Inferior parietal cortex (tissue), 1 donor: ENCODE results near the gene GPR50.

Experiments used
- DNase-seq: peaks from one replicate; pipeline ENCODE4 v3.0.0-alpha.2; 2016; ENCODE audit errors: extremely low spot score

The GPR50 gene

DNA sequence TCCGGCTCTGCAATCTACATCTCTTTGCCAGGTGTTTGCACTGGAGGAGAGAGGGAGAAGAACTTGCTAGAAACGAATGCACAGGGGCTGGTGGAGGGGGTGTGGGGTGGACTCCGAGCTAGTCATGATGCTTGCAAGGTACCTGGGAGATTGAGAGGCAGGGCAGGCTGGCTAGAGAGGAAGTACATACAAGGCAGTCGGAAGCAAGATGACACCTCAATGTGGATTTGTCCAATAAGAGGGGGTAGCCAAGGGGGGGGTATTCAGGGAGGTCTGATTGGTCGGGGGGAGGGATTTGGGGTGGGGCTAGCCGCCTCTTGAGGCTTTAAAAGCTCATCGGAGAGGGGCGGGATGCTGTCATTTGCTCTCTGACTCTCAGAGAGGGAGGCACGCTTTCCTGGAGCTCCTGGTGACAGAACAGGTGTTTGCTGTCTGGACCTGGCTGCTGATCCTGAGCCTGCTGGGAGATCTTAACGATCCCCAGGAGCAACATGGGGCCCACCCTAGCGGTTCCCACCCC lies at the start of gene GPR50:
Gene GPR50, plus strand, starts transcription at position 354 of the 520 bp plus-strand sequence. Its CDS starts 138 bp downstream, at position 492.
- DNase-seq = no peak

DNA sequence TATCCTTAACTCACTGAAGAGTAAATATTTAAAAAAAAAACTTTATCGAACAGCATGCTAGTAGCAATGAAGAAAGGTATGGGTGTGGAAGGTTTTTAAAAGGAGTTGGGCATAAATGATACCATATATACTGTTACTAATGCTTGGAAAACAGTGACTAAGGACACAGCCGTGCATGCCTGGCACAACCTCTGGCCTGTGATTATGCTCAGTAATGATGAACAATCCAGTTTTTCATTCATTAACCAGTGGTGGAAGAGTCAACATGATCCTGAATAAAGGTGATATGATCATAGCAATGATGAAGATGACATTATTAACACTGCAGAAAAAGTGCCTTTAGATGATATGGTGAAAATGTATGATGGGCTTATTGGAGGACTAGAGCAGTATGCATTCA lies 43.9 kb upstream of the GPR50 start:
- DNase-seq = no peak

- DNase-seq = peak; percentile 65
Observed at GRCh38 chrX:151151665-151152267, 24.6 kb upstream of the GPR50 start.

DNA sequence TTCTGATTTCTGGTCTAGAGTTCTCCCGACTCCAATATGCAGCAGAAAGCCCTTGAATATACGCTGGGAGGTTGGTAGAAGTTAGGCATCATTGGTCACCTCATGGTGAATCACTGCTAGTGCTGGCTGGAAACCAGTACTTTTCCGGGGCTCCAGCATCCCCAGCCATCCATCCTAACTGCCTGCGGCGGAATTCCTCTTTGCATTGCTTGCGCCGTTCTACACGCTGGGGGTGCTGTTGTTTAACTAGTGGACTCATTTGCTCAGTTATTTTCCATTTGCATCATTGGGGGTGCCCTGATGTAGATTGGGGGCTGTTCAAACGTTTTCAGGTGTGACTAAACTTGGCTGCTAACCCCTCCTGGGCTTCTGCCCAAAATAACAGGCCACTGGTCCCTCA lies 23.3 kb upstream of the GPR50 start:
- DNase-seq = peak; percentile 45

- DNase-seq = peak; percentile 5
Observed at GRCh38 chrX:151153667-151154066, 22.7 kb upstream of the GPR50 start.

GRCh38 chrX:151155234-151155633 lies 21.1 kb upstream of the GPR50 start:
- DNase-seq = no peak

- no peak for DNase-seq
Observed at GRCh38 chrX:151161690-151162089, 14.7 kb upstream of the GPR50 start.

GRCh38 chrX:151167791-151168345 lies 8.5 kb upstream of the GPR50 start:
- DNase-seq = no peak

DNA sequence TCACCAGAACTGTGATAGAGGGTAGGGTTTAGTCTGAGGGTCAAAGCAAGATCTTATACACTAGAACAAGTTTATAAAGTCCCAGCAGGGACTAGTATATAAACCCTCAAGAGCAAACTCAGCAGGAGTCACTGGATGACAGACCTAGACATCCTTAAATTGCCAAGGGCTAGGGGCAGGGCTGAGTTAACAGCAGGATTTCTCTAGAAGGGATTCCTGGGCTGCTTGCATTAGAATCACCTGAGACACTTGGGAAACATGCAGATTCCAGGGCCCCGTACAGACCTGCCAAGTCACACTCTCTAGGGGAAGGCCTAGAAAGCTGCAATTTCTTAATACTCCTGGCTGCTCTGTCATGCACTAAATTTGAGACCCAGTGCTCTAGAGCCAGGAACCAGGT lies 6.6 kb upstream of the GPR50 start:
- no peak for DNase-seq

- DNase-seq = no peak
Observed at GRCh38 chrX:151174581-151175282, 1.7 kb upstream of the GPR50 start.

GRCh38 chrX:151175283-151176062 lies 911 bp upstream of the GPR50 start:
- no peak for DNase-seq

- no peak for DNase-seq
Observed at GRCh38 chrX:151177141-151178027, 1.0 kb downstream of the GPR50 start.

DNA sequence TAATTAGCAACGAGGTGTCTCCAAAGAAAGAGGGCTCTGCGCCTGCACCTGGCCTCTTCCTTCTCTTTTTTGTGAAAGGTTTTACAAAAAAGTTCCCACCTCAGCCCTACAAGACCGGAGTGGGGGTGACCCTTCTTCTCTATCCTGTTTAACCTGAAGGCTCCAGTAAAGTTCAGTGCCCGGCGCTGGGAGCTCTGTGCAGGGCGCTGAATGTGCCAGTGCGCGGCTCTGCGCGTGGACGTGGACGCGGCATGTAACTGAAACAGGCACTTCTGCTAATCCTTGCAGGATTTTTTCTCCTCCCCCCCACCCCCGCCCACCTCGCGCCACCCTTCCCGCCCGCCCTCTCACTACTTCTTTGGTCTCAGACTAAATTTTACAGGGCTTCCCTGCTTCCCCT lies 2.4 kb downstream of the GPR50 start:
- DNase-seq = no peak

GRCh38 chrX:151180400-151180799 lies 4.0 kb downstream of the GPR50 start:
- DNase-seq = no peak

DNA sequence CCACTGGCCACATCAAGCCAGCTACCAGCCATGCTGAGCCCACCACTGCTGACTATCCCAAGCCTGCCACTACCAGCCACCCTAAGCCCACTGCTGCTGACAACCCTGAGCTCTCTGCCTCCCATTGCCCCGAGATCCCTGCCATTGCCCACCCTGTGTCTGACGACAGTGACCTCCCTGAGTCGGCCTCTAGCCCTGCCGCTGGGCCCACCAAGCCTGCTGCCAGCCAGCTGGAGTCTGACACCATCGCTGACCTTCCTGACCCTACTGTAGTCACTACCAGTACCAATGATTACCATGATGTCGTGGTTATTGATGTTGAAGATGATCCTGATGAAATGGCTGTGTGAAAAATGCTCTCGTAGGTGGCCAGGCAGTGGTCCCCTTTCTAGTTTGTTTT lies 4.7 kb downstream of the GPR50 start:
- DNase-seq = no peak

- DNase-seq = no peak
Observed at GRCh38 chrX:151183233-151183753, 6.9 kb downstream of the GPR50 start.

GRCh38 chrX:151183912-151184565 lies 7.7 kb downstream of the GPR50 start:
- DNase-seq = no peak

GRCh38 chrX:151184705-151185104 lies 8.3 kb downstream of the GPR50 start:
- no peak for DNase-seq

DNA sequence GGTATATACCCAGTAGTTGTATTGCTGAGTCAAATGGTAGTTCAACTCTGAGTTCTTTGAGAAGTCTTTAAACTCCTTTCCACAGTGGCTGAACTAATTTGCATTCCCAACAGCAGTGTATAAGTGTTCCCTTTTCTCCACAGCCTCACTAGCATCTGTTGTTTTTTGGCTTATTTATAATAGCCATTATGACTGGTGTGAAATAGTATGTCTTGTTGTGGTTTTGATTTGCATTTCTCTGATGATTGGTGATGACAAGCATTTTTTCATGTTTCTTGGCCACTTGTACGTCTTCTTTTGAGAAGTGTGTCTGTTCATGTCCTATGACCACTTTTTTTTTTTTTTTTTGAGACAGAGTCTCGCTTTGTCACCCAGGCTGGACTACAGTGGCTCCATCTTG lies 30.5 kb downstream of the GPR50 start:
- no peak for DNase-seq

DNA sequence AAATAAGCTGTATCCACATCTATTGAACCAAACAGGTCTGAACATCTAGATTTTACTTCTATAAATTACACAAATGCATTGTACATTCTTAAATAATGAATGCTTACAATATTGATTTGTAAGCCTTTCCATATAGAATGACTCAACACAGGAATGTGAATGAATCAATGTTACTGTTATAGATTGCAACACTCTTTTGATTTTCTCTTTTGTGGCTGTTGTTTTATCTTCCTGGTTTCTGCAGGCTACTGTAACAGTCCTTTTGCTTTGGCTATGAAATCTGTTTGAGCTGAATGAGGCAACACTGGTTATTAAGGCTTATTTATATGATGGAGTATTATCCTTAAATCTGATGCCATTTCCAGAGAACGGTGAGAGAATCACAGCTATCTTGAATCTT lies 49.5 kb downstream of the GPR50 start:
- DNase-seq = no peak

DNA sequence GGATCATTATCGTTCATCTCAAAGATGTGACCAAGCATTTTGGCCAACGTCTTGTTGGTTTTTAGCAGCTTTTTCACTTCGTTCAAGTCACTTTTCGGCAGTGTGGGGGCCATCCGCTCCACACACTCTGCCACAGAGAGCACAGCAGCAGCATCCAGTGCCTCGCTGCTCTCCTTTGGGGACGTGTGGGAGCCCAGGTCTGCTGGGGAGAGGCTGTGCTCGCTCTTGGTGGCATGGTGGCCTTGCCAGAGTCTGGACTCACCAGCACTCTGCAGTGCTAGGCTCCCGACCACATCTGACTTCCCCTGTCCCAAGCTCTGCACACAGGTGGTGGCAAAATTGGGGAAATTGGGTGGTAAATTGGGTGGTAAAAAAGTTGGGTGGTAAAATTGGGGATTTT lies 50.6 kb downstream of the GPR50 start:
- no peak for DNase-seq
